Left renal cortex interstitium (tissue), 4 donors: Measurements from ENCODE around the gene TPD52L2. TPM values are rescaled to one million over a fixed set of nuclear protein-coding genes. Genes with fewer than 3 reads are reported as not detected.

Source experiments
- DNase-seq, 4 donors: peaks; one replicate each; pipeline ENCODE4 v3.0.0-alpha.2; 2013; ENCODE audit warnings: low read depth in 4 of 4, low spot score in 2 of 4, missing footprints in 1 of 4
- polyA plus RNA-seq, 4 donors: library from polyadenylated mRNA; unstranded; fragments of 120-200 nt; gene quantifications; one replicate each; pipeline ENCODE4 v1.2.1, GENCODE V29; 2013; ENCODE audit not compliant: insufficient read length in 4 of 4

The TPD52L2 gene
- polyA plus RNA-seq, result 10 to 100 TPM; 82.9 to 96.6 (median 95.2) TPM

DNA sequence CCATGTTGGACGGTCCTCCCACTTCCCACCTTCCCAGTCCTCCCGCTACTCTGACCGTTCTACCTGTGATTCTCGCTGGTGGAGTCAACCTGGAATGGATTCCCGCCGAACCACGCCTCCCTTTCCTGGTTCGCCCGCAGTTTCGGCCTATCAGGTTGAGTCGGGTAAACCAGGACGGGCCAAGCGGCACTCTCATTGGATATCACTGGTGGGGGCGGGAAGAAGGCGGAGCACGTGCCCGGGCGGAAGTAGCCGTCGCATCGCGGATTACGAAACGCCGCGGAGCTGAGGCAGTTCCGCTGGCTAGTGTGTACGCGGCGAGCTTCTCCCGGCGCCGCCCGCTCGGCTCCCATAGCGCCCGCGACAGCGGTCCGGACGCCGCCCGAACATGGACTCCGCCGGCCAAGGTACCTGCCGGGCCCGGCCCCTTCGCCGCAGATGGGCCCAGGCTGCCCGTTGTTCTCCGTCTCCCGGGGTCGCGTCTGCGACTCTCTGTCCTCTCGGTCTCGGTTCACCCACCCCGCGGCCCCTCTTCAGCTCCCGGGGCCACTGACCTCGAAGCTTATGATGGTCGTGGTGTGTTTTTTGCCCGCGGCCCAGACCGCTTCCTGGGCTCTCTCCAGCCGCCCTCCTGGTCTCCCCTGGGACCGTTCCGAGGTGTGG, at the start of gene TPD52L2:
Gene TPD52L2, plus strand, starts transcription at position 293 of the 663 bp plus-strand sequence. Its CDS starts 96 bp downstream, at position 389.
- DNase-seq, result peak in 3 of 4 donors; percentile 94 to 97 (median 97)

DNA sequence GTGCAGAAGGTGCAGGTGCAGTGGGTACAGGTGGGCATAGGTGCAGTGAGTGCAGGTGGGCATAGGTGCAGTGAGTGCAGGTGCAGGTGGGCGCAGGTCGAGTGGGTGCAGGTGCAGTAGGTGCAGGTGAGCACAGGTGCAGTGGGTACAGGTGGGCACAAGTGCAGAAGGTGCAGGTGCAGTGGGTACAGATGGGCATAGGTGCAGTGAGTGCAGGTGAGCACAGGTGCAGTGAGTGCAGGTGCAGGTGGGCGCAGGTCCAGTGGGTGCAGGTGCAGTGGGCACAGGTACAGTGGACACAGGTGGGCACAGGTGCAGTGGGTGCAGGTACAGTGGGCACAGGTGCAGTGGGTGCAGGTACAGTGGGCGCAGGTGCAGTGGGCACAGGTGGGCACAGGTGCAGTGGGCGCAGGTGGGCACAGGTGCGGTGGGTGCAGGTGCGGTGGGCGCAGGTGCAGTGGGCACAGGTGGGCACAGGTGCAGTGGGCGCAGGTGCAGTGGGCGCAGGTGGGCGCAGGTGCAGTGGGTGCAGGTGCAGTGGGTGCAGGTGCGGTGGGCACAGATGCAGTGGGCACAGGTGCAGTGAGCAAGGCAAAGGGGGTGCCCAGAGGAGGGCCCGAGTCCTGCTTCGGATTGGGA, 49.3 kb upstream of the TPD52L2 start:
- no peak for DNase-seq

DNA sequence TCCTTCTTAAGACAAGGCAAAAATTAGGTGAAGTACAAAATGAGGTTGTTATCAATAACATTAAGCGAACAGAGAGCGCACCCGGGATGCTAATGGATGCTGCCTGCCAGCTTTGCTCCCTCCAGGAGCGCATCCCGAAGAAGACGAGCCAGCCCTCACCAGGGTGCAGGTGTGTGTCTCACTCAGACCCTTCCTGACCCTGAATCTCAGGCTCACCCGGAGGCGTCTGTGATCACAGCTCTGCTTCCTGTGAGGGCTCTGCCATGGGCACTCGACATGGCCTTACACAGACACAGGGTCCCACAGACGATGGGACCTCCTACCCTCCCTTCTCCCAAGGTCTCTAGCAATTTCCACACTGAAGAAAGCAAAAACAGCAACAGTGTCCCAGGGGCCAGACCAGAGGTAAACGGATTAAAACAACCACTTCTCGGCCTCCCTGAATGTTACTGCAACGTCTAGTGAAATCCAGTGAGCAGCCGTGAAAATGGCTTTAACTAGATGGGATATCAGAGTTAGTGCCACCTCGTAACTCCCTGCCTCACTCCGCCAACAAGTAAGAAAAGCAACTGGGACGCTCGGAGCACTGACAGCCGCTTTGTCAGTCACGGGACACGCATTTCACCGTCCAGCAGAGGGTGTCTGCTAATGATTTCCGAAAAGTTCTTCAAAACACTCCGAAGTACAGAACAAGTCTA, 45.7 kb upstream of the TPD52L2 start:
- no peak for DNase-seq

DNA sequence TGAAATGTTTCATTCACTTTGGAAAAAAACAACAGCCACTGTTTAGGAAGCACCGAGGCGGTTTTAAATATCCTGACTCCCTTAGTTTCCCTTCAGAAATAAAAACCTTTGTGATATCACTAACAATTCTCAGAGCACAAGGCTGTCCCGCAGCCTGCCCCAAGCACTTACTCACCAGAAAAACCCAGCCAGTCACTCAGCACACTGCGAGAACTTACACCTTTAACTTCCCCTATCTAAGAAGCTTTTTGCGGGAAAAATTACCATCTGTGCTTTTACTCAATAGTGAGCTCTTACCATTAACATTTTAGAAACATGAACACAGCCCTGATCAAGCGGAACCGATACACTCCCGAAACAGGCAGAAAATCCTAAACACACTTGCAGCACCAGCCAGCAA, 43.3 kb upstream of the TPD52L2 start:
- DNase-seq, result no peak

DNA sequence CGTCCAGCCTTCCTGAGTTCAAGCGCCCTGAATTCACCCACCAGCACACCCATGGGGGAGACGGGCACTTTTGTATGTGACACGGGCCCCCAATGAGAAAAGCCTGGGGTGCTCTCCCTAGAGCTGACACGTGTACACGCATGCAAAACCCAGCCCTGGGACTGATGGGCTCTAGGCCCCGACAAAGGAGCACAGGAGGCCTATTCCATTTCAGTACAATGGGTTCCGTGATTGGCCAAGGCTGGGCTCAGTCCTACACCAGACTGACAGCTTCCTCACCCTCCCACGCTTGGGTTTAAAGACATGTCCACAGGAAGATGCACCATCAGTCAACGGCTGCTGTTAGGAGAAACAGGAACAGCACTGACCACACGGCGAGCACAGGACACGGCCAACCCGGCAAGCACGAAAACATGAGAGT, 42.8 kb upstream of the TPD52L2 start:
- DNase-seq, result no peak

DNA sequence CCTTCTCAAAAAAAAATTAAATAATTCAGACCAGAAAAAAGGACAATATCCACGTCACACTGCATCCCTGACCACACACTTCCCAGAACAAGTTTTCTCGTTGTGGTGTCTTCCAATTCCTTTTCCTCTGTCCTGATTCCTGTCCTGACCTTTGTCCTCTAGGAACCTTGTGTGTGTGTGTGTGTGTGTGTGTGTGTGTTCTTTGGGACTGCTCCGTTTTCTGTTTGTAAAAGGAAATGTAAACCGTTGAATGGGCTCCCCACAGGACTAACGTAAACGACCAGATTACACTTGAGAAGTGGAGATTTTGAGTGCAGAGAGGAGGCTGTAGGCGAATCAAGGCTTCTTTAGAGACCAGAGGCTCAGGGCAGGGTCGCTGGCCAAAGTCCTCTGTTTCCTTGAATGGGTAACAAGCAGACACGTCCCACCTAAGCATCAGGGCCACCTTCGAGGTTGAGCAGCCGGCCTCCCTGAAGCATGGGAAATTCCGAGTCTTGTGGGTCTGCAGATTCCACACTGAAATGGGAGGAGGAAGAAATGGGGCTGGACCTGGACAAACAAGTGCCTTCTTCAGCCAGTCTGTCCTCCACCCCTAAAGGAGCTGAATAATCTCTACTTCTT, 41.3 kb upstream of the TPD52L2 start:
- no peak for DNase-seq

DNA sequence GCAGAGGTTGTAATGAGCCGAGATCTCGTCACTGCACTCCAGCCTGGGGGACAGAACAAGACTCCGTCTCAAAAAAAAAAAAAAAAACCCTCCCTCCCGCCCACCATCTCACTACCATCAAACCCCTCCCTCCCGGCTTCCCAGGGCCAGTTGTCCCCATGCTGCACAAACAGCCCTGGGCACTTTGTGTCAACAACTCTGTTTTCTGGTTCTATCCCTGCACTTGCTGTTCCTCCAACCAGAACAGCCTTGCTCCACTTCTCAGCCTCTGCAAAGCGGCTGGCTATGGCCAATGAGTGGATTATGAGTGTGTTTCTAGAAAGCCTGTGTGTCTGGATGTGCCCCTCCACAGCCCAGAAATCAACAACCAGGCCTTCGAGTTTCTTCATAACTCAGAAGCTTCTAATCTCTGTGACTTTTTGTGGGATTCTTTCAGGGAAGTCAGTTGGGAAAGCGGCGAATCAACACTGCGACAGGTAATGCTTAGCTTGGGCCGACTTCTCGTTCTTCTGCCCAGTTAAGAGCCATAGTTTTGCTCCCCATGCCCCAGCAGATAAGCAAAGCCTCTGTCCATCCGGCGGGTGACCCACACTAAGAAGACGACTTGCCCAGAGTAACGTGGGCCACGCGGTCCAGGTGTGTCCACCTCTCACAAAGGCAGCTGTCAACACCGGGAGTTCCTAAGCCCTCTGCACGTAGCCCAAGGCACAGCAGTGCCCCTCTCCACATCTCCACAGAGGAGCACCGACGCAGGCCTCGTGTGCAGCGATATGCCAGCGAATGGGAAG, 39.5 kb upstream of the TPD52L2 start:
- DNase-seq, result no peak

DNA sequence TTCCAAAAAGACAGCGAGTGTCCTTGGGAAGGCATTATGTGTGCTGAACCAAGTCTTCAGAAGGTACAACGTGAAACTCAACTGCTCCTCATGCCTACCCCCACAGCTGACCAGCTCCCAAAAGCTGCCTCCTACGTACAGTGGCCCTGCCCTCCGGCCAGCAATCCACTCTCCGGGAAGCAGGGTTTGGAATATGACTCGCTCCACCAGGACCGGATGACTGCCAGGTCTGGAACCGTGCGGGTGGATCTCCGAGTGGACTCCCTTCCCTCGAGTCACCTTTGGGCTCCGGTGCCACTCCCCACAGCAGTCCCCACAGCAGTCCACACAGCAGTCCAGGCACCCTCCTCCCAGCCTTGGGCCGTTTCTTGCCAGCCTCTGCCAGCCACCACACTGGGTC, 38.3 kb upstream of the TPD52L2 start:
- DNase-seq, result no peak

DNA sequence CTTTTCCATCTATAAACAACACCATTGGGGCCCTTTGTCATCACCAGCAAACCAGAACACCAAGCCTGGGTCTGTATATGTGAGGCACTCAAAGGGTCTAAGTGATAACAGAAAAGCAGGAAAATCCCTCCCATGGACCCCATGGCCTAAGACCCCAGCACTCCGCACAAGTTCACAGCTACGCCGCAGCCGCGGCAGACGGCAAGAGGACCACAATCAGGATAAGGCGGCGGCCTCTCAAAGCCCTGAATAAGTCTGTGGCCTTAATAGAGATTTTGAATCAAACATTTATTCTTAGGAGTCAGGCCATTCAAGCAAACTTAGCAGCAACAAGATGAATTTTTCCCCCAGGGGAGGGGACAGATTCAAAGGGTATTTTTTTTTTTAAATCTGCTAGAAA, 36.9 kb upstream of the TPD52L2 start:
- DNase-seq, result no peak

DNA sequence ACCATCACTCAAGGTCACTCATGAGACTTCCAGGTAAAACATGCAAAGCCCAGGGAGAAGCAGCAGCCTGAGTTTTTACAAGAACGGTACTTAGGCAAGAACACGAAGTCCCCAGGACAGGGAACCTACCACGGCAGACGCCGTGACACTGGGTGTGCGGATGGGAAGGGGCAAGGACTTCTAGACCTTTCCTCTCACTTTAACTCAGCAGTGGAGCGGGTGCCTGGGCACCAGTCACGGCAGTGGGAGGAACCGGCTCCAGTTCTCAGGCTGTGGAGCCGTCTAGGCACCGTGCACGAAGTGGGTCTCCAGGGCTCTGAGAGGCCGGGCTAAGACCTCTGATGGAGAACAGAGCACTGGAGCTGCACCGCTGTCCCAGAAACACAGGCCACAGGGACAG, 36.5 kb upstream of the TPD52L2 start:
- DNase-seq, result no peak

DNA sequence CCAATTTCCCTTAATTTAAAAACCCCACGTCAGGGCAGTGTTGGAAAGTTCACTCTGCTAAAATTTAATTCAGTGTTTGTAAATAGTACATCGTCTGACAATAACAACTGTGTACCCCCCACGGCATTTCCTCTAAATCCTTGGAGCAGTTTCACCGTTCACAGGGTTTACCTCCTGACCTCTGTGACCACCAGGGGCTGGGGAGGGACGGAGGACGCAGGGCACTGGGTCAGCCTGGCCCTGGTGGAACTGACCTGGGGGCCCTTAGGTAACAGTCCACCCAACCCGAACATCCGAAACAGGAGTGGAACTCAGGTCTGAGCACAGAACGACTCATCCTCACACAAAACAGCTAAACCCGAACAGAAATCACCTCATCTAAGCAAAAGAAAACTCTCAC, 36.1 kb upstream of the TPD52L2 start:
- DNase-seq, result no peak

DNA sequence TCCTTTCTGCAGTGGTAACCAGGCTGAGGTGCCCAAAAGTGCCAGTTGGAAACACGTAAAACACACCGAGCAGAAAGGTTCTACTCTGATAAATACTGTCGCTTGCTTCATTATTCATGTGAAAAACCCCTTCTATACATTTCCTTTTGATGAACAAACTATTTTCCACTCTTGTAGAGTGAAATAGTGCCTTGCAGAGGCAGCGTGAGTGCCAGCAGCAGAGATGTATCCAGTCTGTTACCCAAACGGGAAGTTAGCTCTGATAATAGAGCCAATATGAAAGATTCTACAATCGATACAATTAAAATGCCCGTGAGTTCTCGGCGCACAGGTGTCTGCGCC, 35.5 kb upstream of the TPD52L2 start:
- DNase-seq, result no peak

DNA sequence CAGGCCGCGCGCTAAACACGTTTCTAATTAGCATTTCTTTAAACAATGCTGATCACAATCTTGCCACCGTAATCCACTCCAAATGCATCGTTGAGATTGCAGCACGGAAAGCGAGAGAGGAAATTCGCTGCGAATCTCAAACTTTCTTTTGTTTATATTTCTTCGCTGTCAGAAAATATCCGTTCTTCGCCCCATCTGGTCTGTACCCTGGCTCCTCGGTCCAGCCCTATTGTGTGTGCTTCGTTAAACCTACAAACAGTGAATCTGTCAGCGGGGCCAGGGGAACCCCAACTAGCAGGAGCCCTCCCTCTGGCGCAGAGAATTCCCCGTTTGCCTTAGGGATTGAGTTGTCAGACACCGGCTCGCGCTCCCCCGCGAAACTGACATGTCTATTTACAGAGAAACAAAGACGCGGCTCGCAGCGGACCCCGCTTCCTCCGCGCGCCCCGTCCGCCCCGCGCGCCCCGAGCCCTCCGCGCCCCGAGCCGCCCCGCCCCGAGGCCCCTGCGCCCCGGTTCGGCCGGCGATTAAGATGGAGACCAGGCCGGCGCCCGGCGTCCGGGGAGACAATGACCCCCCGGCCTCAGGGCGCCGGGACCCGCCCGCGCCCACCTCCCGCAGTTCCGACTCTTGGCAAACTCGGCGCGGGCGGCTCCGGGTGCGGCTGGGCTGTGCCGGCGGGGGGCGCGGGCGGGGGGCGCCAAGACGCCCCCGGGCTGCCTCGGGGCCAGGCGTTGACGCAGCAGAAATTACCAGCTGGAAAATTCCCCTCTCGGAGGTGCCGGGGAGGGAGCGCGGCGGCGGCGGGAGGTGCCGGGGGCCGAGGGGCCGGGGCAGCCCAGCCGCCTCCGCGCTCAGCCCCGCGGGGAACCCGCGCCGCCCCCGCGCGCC, 34.9 kb upstream of the TPD52L2 start:
- no peak for DNase-seq

DNA sequence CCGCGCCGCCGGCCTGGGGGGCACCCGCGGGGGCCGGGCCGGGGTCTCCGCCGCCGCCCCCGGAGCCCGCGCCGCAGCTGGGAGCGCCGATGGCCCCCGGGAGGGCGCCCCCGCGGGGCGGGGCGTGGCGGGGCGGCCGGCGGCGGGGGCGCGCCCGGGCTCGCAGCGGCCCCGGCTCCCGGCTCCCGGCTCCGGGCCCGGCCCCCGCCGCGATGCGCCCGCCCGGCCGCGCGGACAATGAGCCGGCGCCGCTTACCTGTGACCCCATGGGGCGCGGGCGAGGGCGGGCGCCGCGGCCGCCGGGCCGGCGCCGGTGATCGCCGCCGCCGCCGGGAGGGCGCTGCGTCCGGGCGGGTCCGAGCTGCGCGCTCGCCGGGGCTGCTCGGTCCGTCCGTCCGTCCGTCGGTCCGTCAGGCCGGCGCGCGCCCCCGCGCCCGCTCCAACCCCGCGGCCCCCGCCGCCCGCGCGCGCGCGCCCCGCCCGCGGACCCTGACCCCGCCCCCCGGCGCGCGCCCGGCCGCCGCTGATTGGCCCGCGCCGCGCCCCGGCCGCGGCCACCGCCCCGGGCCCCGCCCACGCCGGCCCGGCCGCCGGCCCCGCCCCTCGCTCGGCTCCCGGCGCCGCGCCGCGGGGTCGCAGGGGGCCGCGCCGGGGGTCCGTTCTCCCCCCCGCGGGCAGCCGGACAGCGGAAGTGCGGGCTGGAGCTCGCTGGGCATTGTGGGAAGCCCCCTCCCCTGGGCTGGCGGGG, 34.1 kb upstream of the TPD52L2 start, which contains the start of gene ZBTB46:
Gene ZBTB46, minus strand, starts transcription at position 424 of the 748 bp plus-strand sequence. CDS start 40,507 bp downstream, outside the sequence.
- no peak for DNase-seq

DNA sequence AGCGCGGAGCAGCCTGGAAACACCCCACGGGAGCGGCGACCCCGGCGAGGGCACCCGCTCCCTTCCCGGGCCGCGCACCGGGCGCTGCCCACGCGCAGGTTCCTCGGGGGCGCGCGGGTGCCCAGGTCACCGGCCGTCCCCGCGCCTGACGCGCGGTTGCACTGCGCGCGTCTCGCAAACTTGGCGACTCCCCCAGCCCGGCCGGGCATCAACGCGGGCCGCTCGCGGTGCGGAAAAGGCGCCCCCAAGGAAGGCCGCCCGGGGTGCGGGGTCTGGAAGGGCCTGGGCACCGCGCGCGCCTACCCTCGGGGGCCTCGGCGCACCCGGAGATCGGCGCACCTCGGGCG, 33.5 kb upstream of the TPD52L2 start:
- no peak for DNase-seq

DNA sequence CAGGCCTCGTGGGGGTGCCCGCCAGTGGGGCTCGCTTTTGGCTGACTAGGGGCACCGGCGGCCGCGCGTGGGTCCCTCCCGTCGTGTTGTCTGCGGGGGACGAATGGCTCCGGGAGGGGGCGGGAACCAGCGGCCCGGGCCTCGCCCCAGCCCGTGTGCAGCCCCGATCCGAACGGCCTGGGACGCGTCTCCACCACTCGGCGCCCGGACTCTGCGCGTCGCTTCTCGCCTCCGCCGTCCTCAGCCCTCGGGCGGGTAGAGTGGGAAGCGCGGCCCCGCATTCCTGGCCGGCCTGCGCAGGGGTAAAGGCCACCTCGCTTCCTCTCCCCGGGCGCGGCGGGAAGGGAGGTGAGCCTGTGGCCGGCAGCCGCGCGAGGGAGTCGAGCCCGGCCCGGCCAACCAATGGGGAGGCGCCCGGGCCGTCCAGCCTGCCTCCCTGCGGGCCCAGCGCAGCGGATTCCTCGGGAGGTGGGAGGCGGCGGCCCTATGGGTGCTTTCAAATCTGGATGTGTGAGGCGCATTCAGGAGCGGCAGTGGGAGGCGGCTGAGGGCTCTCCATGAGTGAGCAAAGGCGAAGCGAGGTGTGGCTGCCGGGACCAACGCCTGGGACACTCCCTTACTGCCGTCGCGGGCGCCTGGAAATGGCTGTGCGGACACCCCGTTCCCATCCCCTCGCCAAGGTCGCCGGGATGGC, 32.9 kb upstream of the TPD52L2 start:
- no peak for DNase-seq

DNA sequence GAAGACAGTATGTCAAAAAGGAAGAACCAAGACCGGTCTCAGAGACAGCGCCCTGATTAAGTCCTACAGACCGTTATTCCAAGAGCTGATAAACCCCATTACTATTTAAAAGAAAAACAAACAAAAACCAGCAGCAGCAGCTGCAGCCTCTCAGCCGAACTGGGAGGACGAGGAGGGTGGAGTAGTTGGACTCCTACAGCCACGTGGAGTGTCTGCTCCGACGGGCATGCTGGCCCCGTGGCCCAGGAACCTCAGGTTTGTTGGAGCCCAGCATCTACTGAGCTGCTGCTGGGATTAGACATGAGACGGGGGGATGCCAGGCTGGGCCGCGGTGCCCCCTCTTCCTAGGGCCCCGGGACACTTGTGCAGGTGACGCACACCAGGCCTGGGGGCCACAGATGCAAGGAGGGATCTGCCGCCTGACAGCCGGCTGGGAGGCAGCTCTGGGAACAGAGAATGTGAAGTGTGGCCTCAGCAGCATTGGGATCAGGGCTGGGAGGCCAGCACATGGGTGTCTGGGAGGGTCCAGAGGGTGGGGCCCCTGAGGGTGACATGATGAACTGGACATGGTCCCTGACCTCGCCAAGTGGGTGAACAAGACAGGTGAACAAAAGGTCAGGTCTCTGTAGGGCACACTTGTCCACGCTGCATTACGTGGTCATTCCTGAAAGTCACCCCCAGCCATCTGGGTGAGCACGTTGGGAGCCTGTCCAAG, 31.1 kb upstream of the TPD52L2 start:
- DNase-seq, result no peak

DNA sequence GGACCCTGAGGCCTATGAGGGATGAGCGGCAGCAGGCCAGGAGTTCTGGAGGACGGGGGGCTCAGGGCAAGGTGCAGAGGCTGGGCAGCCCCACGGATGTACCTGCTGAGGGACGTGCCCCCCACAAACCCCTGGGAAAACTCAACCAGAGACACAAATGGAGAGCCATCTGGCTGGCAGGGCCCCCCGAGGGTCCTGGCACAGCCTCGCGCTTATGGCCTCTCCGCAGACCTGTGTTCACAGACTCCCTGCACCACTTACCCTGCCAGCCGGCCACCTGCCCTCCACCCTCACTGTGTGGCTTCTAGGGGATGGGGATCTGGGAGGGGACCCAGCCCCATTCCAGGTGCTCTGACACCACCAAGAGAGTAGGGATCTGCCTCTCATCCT, 30.6 kb upstream of the TPD52L2 start:
- no peak for DNase-seq
